ENCODE results near the gene HOXA3.

The HOXA3 gene

DNA sequence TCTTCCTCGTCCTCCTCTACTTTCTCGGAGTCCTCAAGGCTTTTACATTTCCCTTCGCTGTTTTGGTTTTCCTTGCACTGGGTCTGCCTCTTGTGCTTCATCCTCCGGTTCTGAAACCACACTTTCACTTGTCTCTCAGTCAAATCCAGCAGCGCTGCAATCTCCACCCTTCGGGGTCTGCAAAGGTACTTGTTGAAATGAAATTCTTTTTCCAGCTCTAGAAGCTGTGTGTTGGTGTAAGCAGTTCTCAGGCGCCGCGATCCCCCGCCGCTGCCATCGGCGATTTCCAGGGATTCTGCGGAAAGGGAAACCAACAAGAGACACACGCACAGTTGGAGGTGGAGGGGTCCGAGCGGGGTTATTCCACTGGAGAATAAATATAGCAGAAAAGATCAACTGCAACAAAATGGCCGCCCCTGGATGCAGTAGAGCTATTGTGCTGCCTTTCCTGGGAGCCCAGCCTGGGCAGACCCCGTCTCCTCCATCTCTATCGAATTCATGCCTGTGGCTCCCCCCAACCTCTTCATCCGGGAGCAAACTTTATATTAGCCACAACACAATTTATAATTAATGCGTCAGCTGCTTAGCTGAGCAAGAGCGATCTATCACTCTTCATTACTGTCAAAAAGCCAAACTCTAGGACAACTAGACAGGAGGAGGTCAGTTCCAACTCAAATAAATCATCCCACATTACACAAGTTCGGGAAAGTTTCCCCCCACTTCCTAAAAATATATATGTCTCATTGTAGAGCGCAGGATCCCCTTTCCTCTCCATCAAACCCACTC, 51.0 kb downstream of the HOXA3 start:
- DNase-seq, result no peak

DNA sequence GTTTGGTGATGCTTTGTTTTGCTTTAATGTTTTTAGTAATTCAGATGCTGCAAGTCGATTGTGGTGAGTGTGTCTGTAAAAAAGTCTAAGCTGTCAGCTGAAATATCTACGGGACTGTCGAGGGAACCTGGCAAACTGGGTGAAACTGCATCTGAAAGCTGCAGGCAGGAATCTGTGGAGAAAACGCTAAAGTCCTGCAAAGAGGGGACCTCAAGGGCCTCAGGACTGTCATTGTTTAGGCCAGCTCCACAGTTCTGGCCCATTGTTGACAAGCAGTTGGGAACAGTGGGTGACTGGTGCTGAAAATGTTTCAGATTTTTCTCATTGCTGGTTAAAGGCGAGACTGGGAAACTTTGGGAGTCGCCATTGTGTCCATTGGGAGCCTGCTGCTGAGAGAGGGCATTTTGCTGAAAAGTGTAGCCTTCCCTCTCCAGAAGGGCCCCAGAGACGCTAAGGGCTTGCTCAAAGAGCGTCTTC, 51.7 kb downstream of the HOXA3 start:
- no peak for DNase-seq

DNA sequence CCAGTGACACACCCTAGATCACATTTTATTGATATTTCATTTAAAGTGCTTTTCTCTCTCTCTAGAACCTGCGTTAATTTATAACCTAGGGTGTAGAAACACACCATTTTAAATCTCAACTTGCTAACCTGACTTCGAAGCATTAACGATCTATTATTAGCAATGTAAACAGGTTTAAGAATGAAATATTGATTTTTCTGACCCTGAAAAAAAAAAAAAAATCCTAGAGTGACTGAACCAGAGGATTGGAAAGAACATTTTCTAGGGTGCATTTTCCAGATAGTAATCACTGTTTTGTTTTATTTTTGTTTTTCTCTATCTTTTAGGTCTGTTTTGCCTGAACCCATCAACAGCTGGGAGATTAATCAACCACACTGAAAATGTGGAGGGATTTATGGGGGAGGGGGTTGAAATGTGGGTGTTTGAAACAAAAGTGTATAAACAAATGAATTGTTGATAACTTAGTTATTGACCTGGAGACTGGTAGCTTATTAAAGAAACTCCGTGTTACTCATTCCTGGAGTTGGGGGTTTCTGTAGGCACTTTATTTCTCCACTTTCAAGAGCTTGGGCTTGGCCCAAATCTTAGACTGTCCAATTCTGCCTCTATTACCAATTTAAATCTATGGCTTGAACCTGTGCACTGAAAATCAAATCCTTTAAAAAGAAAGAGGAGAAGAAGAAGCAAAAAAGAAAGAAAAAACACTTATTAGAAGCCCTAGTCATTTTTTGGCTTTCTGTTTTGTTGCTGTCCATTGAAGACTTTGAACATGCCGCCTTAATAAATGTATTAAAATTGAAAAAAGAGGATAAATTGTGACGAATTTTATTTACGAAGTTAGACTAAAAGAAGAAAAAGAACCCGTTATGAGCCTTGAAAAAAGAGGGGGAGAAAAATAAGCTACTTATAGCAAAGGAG, 52.7 kb downstream of the HOXA3 start:
- DNase-seq, result no peak

DNA sequence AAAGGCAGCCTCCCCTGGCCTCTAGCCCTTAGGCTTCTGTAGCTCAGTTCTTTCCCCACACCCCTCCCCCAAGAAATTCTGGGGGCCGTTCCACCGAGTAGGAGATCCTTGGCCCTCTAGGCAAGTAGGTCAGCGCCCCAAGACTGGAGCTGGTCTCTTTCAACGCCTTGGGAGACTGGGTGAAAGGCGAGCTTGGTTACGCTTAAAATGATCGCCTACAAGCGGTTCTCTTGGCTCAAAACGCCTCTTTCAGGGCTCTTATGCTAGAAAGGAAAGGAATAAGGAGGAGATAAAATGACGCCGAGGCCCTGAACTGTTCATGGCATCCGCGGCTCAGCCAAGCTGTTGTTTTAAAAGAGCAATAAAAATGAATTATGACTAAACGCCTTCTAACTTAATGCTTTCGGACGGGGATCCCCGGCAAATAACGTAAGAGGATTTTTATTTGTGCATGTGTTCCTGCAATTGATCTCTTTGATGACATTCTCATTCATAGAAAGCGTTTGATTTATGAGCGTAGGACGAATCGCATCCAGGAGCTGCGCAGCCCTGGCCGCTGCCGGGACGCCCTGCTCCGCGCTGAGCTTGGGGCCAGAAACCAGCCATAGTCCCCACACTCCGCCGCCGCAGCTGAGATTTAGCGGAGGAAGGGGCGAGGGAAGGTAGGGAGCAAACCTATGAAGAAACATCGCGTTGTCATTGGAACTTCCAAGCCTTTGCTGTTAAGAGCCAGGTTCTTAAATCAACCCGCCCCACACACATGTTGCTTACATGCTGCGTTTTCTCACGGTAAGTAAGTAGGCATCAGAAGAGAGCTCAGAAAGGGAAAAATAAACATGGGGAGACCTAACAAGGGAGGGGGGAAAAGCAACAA, 53.6 kb downstream of the HOXA3 start:
- no peak for DNase-seq

DNA sequence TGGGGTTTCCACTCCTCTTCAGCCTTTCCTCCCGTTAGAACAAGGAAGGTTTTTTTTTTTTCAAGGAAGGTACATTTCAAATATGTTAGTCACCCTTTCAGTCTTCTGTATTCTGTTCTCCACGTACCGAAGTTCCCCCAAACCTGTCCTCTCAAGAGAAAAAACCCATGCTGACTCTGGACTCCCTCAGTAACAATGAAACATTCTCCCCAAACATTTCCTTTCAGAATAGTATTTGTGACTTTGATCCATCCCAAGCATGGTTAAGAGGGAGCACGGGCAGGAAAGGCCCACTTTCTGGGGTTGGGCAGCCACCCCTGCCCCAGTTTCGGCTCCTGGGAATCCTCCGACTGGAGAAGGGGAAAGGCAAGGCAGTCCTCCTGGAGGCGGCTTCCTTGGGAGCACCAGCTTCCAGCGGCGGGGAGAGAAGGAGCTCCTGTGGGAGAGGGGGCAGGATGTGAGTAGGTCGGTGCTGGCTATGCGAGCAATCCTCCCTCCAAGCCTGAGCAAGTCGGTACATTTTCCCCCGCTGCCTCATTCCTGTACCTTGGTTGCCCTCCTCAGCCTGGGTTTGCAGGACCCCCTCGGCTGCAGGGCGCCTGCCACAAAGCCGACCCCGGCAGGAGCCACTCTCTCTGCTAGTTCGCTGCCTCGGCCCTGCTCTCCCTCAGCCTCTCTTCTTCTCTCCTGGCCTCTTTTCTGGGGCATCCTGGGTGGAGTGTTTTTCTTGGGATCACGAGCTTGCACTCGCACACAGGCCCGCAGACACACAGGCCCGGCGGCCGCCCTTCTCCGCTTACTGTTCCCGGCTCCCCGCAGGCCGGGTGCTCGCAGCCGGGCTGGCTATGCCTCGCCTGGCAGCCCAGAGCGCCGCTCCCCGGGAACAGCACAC, 54.5 kb downstream of the HOXA3 start:
- DNase-seq, result no peak

DNA sequence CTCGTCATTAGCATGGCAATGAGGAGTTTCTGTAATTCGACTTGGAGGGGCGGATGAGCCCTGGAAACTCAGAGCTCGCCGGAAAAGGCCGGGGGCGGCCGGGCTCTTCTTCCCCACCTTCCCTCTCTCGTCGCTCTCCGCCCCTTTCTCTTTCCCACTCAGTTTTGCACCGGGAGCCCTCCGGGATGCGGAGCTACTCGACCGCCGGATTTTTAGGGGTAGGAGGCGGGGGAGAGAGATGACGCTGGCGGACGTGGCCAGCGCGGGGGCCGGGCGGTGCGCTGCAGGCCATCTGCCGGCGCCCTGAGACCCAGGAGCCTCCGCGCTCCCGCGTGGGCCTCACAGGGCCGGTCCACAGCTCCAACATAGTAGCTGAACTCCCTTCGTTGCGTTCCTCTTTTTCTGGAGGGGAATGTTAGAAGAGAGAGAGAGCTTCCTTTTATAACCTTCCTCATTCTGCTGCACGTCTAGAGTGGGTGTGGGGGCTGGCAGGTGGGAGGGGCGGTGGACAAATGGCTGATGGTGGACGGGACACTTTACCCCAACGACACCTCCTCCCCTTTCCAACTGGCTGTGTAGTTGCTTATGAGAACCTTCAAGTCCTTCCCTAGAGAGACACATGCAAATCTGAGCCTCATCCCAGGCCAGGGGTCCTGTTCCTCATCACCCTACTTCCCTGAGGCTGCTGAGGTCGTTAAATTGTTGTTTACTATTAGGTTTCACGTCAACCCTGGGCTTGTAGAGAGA, 55.4 kb downstream of the HOXA3 start:
- no peak for DNase-seq

DNA sequence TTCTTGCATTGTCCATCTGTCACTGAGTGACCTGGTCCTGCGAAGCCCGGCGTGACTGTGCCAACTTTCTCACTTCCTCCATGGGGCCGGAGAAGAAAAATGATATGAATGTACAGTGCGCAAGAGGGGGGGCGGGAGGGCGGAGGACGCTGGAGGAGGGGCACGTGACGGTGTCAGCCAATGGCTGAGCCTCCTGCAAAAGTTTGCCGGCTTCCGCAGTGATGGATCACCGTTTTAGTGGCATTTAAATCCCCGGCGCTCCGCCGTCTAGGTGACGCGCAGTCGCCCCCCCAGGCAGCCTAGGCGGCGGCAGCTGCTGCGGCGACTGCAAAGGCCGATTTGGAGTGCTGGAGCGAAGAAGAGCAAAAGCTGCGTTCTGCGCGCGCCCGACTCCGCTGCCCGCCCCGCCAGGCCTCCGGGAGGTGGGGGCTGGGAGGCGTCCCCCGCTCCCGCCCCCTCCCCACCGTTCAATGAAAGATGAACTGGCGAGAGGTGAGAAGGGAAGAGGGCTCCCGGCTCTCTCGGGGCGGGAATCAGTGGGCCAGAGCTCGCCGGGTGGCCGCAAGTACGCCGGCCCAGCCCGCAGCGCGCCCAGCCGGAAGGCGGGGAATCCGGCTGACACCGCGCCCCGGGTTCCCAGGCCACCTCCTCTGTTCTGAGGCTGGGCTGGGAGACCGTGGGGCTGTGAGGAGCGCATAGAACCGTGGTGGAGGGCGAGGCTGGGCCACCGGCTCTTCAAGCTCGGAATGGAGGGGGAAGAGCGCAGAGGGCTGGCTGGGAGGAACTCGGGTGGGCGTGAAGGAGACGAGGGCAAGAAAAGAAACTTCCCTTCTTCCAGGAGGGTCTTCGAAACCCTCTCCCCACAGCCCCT, 56.3 kb downstream of the HOXA3 start, which contains the start of gene HOXA1:
HOXA1 (minus strand) TSS at position 104 of the 871 bp plus-strand sequence; CDS start at position 16, 88 bp downstream.
- DNase-seq, result peak; percentile 79

DNA sequence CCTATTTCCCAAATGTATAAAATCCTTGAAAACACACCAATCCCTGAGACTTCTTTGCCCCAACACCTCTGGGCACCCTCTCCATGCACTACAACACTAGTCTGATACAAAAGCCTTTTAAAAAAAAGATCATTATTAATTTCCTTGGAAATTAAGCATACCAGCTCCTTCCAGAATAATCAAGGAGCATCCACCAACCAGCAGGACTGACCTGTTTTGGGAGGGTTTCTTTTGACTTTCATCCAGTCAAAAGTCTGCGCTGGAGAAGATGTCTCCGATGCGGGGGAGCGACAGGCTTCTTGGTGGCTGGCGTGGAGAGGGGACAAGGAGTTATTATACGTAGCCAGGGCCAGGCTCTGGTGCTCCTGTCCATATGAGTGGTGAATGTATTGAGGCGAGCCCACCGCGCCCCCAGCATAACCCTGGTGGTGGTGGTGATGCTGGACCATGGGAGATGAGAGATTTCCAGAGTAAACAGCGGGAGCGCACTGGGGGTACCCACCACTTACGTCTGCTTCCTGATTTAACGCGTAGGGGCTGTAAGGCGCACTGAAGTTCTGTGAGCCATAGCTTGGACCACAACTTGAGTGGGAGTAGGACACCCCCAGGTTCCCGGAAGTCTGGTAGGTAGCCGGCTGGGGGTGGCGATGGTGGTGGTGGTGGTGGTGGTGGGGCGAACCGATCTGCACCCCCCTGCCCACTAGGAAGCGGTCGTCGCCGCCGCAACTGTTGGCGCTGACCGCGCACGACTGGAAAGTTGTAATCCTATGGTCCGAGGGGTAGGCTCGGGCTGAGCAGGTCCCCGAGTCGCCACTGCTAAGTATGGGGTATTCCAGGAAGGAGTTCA, 57.1 kb downstream of the HOXA3 start:
- DNase-seq, result no peak

DNA sequence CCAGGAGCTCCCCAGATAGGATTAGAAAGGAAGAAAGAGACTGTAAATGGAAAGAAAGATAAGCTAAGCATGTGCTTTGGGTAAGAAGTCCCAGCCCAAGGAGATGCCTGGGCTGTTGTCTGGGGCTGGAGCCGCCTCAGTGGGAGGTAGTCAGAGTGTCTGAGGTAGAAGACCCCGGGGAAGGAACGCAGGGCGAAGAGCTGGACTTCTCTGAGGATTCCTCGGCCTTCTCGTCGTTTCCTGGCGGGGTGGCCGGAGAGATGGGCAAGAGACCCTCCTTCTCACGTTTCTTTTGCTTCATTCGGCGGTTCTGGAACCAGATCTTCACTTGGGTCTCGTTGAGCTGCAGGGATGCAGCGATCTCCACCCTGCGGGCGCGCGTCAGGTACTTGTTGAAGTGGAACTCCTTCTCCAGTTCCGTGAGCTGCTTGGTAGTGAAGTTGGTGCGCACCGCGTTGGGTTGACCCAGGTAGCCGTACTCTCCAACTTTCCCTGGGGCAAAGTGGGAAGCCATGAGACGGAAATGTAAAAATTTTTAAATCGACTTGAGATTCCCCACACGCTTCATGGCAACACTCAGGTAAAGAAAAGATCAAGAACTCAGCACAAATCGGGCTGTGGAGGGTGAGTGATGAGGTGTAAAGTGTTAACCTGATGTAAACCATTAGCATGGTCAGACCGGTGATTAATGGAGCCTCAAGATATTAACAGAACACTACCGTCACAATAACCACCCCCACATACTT, 57.9 kb downstream of the HOXA3 start:
- no peak for DNase-seq

DNA sequence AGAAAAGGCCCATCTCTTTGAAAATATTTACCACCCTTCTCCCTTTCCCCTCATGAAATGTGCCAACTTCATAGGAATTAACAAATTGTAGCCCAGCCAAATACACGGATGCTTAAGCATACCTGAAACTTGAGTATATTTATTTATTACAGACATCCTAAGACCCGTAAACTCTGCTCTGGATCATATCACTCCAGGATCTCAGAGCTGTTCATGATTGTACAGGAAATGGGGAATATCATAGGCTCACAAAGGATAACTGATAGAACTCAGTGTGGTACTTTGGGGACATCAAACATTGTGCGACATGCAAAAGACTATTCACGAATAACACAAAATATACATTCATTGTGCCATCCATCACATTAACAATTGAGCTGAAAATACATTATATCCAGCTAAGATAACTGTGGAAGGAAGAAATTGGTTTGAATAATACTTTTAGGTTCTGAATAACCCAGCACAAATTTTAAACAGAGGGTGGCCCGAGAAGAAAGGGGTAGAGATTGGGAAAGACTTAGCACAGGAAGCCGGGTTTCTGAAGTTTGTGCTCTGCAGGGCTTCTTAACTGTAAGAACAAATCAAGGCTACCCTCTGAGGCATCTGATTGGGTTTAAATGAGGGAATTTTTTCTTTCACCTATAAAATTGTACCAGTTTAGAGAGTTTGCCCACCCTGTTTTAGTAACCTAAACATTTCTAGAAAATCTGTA, 59.0 kb downstream of the HOXA3 start:
- no peak for DNase-seq

DNA sequence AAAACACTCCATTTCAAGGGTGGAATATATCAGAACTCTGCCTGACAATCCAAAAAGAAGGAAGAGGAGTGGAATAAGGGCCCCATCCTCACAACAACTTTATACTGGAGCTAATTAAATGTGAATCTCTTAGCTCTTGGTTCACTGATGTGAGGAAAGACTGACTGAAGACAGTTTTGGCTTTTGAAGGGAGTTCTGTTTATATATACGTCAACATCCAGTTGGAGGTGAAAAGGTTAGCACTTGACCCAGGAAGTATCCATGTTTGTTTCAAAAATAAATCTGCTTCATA, 59.6 kb downstream of the HOXA3 start:
- no peak for DNase-seq

DNA sequence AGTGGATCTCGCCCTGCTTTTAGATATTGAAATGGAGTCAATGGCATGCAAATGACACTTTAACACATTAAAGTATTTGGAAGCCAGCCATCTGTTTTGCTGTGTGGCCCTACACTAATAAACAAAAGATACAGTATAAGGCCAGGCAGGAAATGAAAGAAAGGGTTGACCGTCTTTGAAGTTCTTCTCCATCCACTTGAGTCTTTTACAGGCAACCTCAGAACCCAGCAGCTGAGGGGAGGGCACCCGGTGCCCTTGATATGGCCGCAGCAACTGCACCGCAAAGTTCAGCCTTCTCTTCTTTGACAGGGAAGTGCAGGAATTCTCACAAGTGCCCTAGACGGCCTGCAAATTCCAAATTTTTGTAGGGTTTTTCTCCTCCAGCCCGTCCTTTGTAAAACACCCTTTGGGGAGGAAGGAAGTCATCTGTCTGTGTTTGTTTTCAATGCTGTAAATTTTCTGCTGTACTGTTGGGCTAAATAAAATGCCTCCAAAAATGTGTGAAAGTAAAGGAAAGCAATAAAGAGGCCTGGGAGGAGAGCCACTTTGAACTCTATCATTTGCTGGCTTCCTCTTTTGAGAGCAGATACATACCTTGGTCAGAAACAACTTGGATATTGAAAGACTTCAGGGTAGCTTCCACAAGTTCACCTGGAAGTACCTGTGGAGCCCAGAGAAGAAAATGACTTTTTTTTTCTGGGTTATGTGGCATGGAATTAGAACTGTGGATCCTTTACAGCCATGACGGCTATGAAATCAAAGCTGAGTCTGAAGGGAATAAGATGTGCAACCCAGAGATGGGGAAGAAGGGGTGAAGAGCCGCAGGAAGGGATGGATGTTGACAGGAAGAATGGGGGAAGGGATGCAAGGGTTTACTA, 60.2 kb downstream of the HOXA3 start:
- no peak for DNase-seq

DNA sequence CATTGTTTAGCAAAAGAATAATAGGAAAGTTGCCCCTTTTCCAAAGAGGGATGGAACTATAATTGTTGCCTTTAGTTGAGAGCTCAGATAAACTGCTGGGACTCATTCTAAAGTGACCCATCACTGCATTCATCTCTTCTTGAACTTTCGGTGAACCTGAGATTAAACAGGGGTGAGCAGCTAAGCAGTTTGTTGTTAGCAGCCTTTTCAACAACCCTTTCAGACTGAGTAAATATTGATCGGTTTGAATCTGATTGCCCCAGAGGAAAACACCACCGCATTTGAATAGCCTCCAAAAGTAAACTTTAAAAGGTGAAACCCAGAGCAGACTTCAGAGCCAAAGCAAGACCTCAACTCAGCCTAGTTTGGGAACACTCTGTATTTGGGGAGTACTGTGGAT, 61.3 kb downstream of the HOXA3 start:
- DNase-seq, result no peak

DNA sequence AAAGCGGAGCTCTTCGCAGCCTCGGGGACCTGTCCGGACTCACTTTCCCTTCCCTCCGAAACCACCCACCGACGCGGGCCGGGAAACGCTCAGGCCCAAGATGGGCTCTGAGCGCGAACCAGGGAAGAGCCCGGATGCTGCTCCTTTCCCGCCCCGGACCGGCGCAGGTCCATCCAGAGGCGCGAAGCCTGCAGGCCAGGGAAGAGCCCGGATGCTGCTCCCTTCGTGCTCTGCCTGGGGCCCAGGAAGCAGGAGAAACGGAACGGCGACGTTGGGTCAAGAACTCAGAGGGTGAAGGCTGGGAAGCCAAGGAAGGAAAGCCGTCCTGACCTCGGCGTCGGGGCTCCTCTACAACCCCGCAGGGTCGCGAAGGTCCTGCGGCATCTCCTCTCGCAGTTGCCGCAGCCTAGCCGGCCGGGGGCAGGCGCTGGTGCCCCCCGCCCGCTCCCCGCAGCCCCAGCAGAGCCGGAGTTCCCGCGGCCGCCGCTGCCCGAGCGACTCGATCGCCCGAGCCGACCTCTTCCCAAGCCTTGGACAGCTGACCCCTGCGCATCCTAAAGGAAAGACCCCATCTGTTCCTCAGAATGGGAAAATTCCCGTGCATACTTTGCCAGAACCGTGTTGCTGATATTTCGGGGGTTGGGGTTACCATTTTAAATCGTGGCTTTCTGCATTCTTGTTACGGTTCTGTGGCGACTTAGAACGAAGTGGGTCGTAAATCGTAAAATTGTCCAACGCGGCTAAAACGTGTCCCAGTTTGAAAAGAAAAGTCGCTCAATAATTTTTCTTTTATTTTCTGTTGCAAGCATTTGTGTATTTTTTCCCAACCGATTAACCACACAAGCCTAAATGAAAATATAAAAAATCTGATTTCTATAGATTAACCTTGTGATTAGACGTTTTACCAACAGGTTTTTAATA, 64.1 kb downstream of the HOXA3 start:
- DNase-seq, result no peak

DNA sequence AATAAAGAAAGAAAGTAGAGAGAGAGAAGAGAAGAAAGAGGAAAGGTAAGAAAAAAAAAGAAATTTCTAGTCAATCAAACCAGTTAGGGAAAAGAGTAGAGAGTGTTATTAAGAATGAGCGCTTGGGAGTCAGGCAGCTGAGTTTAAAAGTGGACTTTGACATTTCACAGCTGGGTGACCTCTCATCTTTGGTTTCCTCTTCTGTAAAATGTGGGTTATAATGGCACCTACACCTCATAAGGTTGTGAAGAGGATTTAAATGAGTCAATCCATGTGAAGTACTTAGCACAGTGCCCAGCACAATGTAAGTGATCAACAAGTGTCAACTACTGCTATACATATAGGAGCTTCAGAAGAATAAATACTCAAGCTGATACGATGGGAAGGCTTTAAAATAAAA, 68.7 kb downstream of the HOXA3 start:
- DNase-seq, result no peak

DNA sequence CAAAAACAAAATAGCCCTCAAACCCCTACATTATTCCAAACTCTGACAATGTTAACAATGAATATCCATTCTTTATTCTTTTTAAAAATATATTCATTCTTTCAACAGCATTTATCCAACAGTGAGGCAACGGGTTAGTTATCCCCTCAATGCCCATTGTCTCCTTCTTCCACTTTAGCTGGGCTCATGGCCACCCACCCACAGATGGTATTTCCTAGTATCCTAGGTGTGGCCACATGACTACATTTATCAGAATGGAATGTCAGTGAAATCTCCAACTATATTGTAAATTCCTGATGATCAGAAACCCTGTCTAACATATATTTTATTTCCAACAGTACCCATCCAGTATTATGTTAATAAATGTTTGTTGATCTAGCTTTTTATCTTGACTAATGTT, 70.2 kb downstream of the HOXA3 start:
- DNase-seq, result no peak

All from activated CD8-positive, alpha-beta memory T cell treated with anti-CD3 and anti-CD28 coated beads, Interleukin-2, amount 50 U/mL, for 4 hours (primary cell).